Activated T-helper 1 cell treated with Interleukin-2 at 50 U/mL for 16 hours (primary cell): ENCODE measurements around the gene RDH8.

Source experiments
- DNase-seq: peaks from one replicate; pipeline ENCODE4 v3.0.0-alpha.2; 2020; ENCODE audit warnings: low read depth

The RDH8 gene

GRCh38 chr19:10037367-10037766 lies 24.1 kb downstream of the RDH8 start:
- DNase-seq = no peak

- DNase-seq = no peak
Observed at GRCh38 chr19:10037809-10038208, 24.5 kb downstream of the RDH8 start.

GRCh38 chr19:10043286-10043927 lies 30.1 kb downstream of the RDH8 start:
- no peak for DNase-seq

- DNase-seq = no peak
Observed at GRCh38 chr19:10044390-10044789, 31.1 kb downstream of the RDH8 start.

- no peak for DNase-seq
Observed at GRCh38 chr19:10045371-10045770, 32.1 kb downstream of the RDH8 start.

- DNase-seq = no peak
Observed at GRCh38 chr19:10049626-10050025, 36.3 kb downstream of the RDH8 start.

- no peak for DNase-seq
Observed at GRCh38 chr19:10052602-10053360, 39.5 kb downstream of the RDH8 start.

GRCh38 chr19:10061717-10062310 lies 48.5 kb downstream of the RDH8 start:
- DNase-seq = no peak

GRCh38 chr19:10068205-10068604 lies 54.9 kb downstream of the RDH8 start:
- DNase-seq = no peak

- DNase-seq = no peak
Observed at GRCh38 chr19:10069046-10069445, 55.8 kb downstream of the RDH8 start.

GRCh38 chr19:10070730-10071446 lies 57.6 kb downstream of the RDH8 start:
- DNase-seq = no peak
